GM12874 (cell line): ENCODE measurements around the gene CYBC1.

Experiments
- TF ChIP-seq, protein P1 (sequence below): IDR thresholded peaks from 2 replicates; pipeline ENCODE4 v1.5.1; 2011; ENCODE audit warnings: low read depth, mild to moderate bottlenecking, control low read depth, low read length, moderate library complexity; ENCODE audit not compliant: insufficient read depth

CYBC1 gene

DNA sequence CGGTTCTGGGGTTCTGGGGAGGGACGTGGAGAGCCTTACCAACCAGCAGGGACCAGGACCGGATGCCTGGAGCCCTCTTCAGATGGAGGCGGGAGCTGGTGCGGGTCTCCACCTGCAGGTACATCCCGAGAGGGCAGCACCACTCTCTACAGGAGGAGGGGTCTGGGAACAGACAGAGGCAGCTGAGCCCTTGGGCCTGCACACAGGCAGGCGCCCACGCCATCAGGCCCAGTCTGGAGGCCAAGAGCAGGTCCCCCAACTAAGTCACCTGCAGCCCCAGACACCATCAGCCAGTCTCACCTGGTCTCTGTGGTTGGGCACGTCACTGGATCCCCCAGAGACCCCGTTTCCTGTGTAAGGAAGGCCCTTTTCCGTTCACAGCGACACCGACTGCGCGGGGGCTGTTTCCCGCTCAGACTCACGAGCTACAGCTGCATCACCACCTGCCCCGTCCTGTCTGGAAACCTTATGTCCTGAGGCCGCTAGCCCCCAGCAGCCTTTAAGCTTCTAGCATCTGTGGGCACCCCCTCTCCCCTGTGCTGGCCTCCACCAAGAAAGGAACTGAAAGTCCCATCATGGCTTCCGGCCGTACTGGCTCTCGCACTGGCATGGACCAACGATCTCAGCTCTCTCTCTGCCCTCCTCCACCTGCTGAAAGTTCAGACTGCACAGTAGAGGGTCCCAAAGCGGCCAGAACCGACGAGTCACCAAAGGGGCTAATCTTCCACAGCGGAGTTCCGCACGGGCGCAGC, 1.2 kb downstream of the CYBC1 start:
- TF ChIP-seq, protein P1, sequence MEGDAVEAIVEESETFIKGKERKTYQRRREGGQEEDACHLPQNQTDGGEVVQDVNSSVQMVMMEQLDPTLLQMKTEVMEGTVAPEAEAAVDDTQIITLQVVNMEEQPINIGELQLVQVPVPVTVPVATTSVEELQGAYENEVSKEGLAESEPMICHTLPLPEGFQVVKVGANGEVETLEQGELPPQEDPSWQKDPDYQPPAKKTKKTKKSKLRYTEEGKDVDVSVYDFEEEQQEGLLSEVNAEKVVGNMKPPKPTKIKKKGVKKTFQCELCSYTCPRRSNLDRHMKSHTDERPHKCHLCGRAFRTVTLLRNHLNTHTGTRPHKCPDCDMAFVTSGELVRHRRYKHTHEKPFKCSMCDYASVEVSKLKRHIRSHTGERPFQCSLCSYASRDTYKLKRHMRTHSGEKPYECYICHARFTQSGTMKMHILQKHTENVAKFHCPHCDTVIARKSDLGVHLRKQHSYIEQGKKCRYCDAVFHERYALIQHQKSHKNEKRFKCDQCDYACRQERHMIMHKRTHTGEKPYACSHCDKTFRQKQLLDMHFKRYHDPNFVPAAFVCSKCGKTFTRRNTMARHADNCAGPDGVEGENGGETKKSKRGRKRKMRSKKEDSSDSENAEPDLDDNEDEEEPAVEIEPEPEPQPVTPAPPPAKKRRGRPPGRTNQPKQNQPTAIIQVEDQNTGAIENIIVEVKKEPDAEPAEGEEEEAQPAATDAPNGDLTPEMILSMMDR, result no peak

DNA sequence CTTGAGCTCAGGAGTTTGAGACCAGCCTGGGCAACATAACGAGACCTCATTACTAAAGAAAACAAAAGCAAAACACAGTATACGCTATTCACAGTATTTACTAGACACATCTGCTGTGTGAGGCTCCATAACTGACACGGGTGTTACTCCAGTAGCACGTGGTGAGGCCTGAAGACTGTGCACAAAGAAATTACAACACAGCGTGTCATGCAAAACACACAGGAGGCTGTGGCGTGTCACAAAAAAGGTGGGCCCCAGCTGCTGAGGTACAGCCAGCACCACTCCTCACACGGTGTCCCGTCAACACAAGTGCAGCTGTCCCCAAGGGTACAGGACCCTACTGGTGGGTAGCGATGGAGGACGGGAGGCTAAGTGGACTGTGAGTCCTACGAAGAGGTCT, 2.7 kb downstream of the CYBC1 start:
- TF ChIP-seq, protein P1, result no peak

DNA sequence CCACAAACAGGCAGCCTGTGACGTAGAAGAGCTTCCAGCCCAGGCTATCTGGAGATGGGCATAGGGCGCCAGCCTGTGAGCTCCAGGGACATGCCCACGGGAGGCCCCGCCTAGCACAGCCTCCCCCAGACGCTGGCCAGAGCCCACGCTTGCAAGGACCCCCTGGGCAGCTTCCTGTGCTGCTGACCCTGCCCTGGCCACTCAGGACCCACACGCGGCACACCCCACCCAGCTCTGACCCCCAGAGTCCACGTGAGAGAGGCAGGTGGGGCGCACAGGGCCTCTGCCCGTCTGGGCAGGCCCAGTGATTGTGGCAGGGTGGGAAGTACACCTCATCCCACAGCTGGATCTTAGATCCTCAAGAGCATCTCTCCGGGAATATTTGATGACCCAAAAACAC, 3.9 kb downstream of the CYBC1 start:
- TF ChIP-seq, protein P1, result no peak

DNA sequence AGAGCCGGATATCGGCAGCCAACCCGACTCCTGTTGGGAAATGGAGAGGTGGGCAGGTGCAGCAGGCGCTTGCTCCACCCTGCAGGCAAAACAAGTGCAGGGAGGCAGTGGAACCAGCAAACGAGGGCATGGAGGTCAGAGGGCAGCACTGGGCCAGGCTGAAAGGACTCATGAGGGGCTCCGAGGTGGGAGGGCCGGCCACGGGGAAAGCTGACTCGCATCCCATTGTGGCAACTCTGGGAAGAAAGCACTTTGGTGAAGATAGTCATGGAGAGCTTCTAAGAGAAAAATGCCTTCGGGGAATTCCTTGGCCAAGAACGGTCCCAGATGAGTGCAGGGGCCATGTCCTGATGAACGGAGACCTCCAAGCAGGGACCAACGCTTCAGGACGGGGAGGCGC, 4.4 kb downstream of the CYBC1 start:
- TF ChIP-seq, protein P1, result no peak

DNA sequence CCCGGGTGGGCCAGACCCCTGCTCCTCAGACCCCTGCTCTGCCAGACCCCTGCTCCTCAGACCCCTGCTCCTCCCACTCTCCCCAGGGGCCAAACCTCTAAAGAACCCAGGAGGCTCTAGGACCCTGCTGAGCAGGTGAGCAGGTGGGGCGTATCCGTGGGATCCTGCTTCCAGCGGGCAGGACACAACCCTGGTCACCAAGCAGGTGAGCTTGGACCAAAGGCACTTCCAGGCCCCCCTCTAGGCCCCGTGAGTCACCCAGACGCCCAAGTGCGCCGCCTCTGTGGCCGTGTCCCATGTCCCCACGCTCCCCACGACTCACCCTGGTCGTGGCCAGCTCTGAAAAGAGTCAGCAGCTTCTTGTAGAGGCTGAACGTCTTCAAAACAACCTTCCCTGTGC, 5.0 kb downstream of the CYBC1 start:
- TF ChIP-seq, protein P1, result no peak

DNA sequence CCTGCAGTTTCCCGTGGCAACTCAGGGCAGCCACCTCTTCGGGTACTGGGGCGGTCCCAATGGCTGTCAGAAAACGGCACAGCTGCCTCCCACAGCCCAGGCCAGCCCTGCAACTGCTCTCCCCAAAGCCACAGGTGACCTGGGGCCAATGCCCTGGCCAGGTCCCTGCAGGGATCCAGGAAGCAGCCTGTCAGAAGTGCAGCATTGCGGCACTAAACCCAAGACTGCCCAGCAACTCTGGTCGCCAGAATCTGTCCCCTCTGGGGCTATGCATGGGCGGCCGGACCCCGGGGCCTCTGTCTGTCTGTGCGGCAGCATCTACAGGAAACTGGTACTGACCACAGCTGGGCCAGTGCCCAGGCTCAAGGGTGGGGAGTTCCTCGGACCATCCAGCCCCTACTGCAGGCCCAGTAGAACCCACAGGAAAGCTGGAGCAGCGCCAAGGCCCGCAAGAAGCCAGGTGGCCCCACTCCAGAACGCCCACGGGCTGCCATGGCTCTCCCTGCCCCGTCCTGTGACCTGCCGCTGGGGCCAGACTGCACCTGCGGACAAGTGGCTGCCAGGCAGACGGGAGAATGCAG, 5.5 kb downstream of the CYBC1 start:
- TF ChIP-seq, protein P1, result no peak

DNA sequence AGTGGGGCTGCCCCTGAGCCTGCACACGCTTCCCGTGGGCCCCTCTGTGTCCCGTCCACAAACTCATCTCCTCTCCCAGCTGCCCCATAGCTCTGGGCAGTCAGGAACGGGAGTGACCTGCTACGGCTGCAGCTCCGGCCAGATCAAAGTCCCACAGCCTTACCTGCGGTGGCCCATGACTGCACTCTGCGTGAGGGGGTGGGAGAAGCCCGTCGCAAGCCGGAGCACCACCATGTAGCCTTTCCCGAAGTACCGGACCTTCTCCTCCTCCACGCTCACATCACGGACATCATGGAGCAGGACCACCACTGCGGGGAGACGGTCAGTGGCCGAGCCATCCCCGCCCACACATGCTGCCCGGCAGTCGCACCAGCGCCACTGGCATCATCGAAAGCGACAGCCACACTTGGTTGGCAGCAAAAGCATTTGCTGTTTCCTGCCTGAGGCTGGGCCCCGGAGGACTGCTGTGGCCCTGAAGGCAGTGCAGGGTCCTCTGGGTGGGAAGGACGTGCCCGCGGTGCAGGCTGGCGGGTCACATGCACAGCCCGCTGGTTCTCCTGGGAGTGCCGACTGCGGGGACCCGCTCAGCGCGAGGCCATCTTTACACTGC, 6.2 kb downstream of the CYBC1 start:
- TF ChIP-seq, protein P1, result no peak
